Stimulated activated naive CD8-positive, alpha-beta T cell treated with anti-CD3 and anti-CD28 coated beads, Interleukin-15, Interleukin-2, amounts not matched to agents 100 ng/mL and 50 ng/mL, for 24 hours (primary cell): ENCODE measurements around the gene PCDHB9.
A peak's percentile ranks its signal among the peaks of the same experiment; 100 is the strongest.
"Not testable (repeated sequence)": the region's sequence is repeated elsewhere in the genome, so short reads cannot be mapped to it uniquely, and the experiment has no call there.

ENCODE experiments used
- H3K27ac Mint-ChIP-seq: one replicate; pipeline ENCODE4 v1.8.0; 2021; ENCODE audit warnings: mild to moderate bottlenecking, mixed read lengths
- H3K27me3 Mint-ChIP-seq: one replicate; pipeline ENCODE4 v1.8.0; 2021; ENCODE audit warnings: mixed read lengths
- H3K36me3 Mint-ChIP-seq: one replicate; pipeline ENCODE4 v1.8.0; 2021; ENCODE audit warnings: low read depth, mixed read lengths
- H3K4me1 Mint-ChIP-seq: one replicate; pipeline ENCODE4 v1.8.0; 2021; ENCODE audit warnings: low read depth, mixed read lengths
- H3K4me3 Mint-ChIP-seq: one replicate; pipeline ENCODE4 v1.8.0; 2021; ENCODE audit warnings: mild to moderate bottlenecking, mixed read lengths
- H3K9me3 Mint-ChIP-seq: one replicate; pipeline ENCODE4 v1.8.0; 2021; ENCODE audit warnings: mixed read lengths

Gene PCDHB9

DNA sequence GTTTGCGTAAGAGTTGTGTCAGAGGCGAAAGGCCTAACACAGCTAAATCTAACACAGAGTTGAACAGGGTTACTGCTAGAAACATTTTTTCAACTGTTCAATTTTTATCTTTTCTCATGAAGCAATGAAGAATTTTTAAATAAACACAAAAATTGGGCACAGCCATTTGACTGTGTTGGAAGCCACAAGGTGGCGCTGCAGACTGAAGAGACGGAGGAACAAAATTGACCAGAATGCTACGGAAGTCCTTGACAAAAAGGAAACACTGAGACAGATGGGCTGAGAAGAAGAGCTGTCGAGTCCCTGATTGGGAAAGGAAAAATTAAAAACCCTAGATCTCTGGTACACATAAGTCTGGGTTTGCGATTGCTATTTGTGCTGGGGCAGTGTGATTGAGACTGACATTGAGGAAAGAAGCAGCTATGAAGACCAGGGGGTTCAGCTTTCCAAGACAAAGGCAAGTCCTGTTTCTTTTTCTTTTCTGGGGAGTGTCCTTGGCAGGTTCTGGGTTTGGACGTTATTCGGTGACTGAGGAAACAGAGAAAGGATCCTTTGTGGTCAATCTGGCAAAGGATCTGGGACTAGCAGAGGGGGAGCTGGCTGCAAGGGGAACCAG, at the start of gene PCDHB9:
PCDHB9 (plus strand) TSS at position 265 of the 616 bp plus-strand sequence; CDS start at position 423, 158 bp downstream.
- Mint-ChIP-seq H3K27me3 (peaks cover 75% of the 10 kb centered on the region), H3K27ac (no peak within 1 kb of the TSS), H3K36me3 (peaks cover 19% of the 10 kb centered on the region), H3K4me3 (peak within 1 kb of the TSS; percentile 24), H3K9me3 (peaks cover 28% of the 10 kb centered on the region), H3K4me1 (no peaks in the 10 kb centered on the region)

DNA sequence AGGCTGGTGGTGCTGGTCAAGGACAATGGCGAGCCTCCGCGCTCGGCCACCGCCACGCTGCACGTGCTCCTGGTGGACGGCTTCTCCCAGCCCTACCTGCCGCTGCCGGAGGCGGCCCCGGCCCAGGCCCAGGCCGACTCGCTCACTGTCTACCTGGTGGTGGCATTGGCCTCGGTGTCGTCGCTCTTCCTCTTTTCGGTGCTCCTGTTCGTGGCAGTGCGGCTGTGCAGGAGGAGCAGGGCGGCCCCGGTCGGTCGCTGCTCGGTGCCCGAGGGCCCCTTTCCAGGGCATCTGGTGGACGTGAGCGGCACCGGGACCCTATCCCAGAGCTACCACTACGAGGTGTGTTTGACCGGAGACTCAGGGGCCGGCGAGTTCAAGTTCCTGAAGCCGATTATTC, 49.6 kb upstream of the PCDHB9 start:
- H3K4me1 Mint-ChIP-seq, H3K4me3 Mint-ChIP-seq, H3K27ac Mint-ChIP-seq, H3K36me3 Mint-ChIP-seq: not testable (repeated sequence)
- peaks cover 28% of the 10 kb centered on the region for H3K9me3 Mint-ChIP-seq
- peaks cover 28% of the 10 kb centered on the region for H3K27me3 Mint-ChIP-seq

DNA sequence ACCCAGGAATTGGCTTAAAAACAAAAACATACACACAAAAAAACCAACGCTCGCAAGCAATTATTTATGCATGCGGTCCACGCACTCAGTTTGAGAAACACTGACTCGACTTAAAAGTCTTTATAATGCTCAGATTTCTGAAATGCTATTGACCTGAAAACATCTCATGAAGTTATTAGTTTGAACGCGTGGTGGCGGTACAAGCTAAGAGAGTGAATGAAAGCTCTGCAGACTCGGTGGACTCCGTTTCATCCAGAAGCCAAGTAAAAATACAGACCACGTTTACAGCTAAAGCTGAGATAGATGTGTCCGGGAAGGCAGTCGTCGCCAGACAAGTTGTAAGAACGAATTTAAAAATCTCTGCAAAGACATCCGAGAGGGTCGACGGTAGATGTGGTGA, 37.1 kb upstream of the PCDHB9 start, which contains the start of gene PCDHB6:
PCDHB6 (plus strand) TSS at position 246 of the 400 bp plus-strand sequence. CDS start 201 bp downstream, outside the sequence.
- Mint-ChIP-seq H3K9me3 (peaks cover 13% of the 10 kb centered on the region), H3K36me3 (peaks cover 4% of the 10 kb centered on the region), H3K4me1 (no peaks in the 10 kb centered on the region), H3K27me3 (peaks cover 45% of the 10 kb centered on the region), H3K27ac (no peak within 1 kb of the TSS), H3K4me3 (no peak within 1 kb of the TSS)

DNA sequence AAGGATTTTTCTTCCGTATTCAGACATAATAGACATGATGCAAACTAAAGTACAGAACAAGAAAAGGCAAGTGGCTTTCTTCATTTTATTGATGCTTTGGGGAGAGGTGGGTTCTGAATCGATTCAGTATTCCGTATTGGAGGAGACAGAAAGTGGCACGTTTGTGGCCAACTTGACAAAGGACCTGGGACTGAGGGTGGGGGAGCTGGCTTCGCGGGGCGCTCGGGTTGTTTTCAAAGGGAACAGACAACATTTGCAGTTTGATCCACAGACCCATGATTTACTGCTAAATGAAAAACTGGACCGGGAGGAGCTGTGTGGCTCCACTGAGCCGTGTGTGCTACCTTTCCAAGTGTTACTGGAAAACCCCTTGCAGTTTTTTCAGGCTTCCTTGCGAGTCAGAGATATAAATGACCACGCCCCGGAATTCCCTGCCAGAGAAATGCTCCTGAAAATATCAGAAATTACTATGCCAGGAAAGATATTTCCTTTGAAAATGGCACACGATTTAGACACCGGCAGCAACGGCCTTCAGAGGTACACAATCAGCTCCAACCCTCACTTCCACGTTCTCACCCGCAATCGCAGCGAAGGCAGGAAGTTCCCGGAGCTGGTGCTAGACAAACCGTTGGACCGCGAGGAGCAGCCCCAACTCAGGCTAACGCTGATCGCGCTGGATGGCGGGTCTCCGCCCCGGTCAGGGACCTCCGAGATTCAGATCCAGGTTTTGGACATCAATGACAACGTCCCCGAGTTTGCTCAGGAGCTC, 36.6 kb upstream of the PCDHB9 start:
- Mint-ChIP-seq H3K4me1 (no peaks in the 10 kb centered on the region), H3K36me3 (peaks cover 4% of the 10 kb centered on the region), H3K4me3 (no peak overlapping the region), H3K27ac (no peak overlapping the region), H3K9me3 (peaks cover 13% of the 10 kb centered on the region), H3K27me3 (peaks cover 46% of the 10 kb centered on the region)

DNA sequence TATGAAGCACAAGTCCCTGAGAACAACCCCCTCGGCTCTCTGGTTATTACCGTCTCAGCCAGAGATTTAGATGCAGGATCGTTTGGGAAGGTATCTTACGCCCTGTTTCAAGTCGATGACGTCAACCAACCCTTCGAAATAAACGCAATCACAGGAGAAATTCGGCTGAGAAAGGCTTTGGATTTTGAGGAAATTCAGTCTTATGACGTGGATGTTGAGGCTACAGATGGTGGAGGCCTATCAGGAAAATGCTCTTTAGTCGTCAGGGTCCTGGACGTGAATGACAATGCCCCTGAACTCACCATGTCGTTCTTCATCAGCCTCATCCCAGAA, 36.0 kb upstream of the PCDHB9 start:
- peaks cover 14% of the 10 kb centered on the region for H3K9me3 Mint-ChIP-seq
- H3K27ac Mint-ChIP-seq: no peak overlapping the region
- no peaks in the 10 kb centered on the region for H3K4me1 Mint-ChIP-seq
- peaks cover 4% of the 10 kb centered on the region for H3K36me3 Mint-ChIP-seq
- no peak overlapping the region for H3K4me3 Mint-ChIP-seq
- peaks cover 52% of the 10 kb centered on the region for H3K27me3 Mint-ChIP-seq

DNA sequence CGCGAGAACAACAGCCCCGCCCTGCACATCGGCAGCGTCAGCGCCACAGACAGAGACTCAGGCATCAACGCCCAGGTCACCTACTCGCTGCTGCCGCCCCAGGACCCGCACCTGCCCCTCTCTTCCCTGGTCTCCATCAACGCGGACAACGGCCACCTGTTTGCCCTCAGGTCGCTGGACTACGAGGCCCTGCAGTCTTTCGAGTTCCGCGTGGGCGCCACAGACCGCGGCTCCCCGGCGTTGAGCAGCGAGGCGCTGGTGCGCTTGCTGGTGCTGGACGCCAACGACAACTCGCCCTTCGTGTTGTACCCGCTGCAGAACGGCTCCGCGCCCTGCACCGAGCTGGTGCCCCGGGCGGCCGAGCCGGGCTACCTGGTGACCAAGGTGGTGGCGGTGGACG, 35.3 kb upstream of the PCDHB9 start:
- peaks cover 58% of the 10 kb centered on the region for H3K27me3 Mint-ChIP-seq
- not testable (repeated sequence) for H3K4me3 Mint-ChIP-seq, H3K36me3 Mint-ChIP-seq, H3K27ac Mint-ChIP-seq, H3K4me1 Mint-ChIP-seq
- H3K9me3 Mint-ChIP-seq: peaks cover 19% of the 10 kb centered on the region

DNA sequence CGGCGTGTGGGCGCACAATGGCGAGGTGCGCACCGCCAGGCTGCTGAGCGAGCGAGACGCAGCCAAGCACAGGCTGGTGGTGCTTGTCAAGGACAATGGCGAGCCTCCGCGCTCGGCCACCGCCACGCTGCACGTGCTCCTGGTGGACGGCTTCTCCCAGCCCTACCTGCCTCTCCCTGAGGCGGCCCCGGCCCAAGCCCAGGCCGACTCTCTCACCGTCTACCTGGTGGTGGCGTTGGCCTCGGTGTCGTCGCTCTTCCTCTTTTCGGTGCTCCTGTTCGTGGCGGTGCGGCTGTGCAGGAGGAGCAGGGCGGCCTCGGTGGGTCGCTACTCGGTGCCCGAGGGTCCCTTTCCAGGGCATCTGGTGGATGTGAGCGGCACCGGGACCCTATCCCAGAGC, 34.9 kb upstream of the PCDHB9 start:
- Mint-ChIP-seq H3K36me3 (peaks cover 11% of the 10 kb centered on the region), H3K27me3 (peaks cover 63% of the 10 kb centered on the region), H3K9me3 (peaks cover 24% of the 10 kb centered on the region)
- not testable (repeated sequence) for H3K27ac Mint-ChIP-seq, H3K4me3 Mint-ChIP-seq, H3K4me1 Mint-ChIP-seq

DNA sequence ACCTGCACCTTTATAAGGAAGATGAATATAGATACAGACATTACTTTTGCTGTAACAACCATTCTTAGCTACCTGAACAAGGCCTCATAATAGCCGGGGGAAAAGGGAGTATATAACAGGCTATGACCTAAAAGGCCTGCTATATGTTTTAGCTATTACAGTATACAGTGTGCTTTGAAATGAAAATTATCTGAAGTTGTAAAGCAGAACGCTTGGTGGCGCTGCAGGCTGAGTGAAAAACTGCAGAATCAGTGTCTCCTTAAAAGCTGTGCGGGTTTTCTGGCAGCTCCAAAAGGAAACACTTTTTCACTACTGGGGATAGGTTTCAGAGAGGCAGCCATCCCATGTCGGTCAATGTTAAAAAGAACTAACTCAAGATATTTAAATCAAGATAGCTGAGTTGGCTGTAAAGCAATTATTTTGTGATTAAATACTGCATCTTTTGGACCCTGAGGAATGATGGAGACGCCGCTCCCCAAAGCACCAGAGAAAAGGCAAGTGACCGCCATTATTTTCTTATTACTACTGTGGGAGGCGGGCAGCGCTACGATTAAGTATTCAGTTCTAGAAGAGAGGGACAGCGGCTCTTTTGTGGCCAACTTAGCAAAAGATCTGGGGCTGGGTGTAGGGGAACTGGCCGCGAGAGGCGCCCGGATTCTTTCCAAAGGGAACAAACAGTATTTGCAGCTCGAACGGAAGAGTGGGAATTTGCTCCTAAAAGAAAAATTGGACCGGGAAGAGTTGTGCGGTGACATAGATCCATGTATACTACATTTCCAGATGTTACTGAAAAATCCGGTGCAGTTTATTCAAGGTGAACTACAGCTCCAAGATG, 31.2 kb upstream of the PCDHB9 start:
- Mint-ChIP-seq H3K27me3 (peaks cover 56% of the 10 kb centered on the region), H3K36me3 (peaks cover 7% of the 10 kb centered on the region), H3K4me1 (no peaks in the 10 kb centered on the region), H3K4me3 (no peak overlapping the region), H3K9me3 (peaks cover 23% of the 10 kb centered on the region), H3K27ac (no peak overlapping the region)

DNA sequence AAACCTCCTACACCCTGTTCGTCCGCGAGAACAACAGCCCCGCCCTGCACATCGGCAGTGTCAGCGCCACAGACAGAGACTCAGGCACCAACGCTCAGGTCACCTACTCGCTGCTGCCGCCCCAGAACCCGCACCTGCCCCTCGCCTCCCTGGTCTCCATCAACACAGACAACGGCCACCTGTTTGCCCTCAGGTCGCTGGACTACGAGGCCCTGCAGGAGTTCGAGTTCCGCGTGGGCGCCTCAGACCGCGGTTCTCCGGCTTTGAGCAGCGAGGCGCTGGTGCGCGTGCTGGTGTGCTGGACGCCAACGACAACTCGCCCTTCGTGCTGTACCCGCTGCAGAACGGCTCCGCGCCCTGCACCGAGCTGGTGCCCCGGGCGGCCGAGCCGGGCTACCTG, 29.6 kb upstream of the PCDHB9 start:
- not testable (repeated sequence) for H3K27ac Mint-ChIP-seq, H3K4me3 Mint-ChIP-seq, H3K4me1 Mint-ChIP-seq, H3K36me3 Mint-ChIP-seq
- Mint-ChIP-seq H3K27me3 (peaks cover 47% of the 10 kb centered on the region), H3K9me3 (peaks cover 19% of the 10 kb centered on the region)

DNA sequence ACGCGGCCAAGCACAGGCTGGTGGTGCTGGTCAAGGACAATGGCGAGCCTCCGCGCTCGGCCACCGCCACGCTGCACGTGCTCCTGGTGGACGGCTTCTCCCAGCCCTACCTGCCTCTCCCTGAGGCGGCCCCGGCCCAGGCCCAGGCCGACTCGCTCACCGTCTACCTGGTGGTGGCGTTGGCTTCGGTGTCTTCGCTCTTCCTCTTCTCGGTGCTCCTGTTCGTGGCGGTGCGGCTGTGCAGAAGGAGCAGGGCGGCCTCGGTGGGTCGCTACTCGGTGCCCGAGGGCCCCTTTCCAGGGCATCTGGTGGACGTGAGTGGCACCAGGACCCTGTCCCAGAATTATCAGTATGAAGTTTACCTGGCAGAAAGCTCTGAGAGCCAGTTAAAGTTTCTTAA, 29.1 kb upstream of the PCDHB9 start:
- H3K27me3 Mint-ChIP-seq: peaks cover 41% of the 10 kb centered on the region
- not testable (repeated sequence) for H3K4me1 Mint-ChIP-seq, H3K36me3 Mint-ChIP-seq, H3K27ac Mint-ChIP-seq, H3K4me3 Mint-ChIP-seq
- H3K9me3 Mint-ChIP-seq: peaks cover 20% of the 10 kb centered on the region

DNA sequence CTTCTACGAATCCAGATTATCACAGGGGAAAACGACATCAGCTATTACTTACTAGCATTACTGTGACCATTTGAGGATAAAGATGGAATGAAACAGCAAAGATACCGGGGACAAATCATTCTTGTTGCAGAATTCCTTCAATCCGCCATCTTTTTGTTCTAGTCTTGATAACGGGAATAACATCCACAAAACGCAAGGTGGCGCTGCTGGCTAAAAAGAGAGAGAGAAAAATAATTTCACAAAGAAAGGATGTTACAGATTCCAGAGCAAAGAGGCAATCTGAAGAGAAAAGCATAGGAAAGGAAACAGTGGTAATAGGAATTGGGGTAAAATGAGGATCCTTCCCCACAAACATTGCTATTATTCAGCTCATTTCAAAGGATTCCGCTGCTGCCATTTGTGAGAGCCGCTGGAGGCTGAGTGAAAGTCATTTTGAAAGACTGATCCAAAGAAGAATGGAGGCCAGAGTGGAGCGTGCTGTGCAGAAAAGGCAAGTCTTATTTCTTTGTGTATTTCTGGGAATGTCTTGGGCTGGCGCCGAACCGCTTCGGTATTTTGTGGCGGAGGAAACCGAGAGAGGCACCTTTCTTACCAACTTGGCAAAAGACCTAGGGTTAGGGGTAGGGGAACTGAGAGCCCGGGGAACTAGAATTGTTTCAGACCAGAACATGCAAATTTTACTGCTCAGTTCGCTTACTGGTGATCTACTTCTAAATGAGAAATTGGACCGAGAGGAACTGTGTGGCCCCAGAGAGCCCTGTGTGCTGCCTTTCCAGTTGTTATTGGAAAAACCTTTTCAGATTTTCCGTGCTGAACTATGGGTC, 14.4 kb upstream of the PCDHB9 start, which contains the start of gene PCDHB7:
PCDHB7 (plus strand) TSS at position 264 of the 824 bp plus-strand sequence; CDS start at position 456, 192 bp downstream.
- H3K4me3 Mint-ChIP-seq: no peak within 1 kb of the TSS
- H3K27me3 Mint-ChIP-seq: peaks cover 49% of the 10 kb centered on the region
- H3K36me3 Mint-ChIP-seq: peaks cover 3% of the 10 kb centered on the region
- peaks cover 14% of the 10 kb centered on the region for H3K9me3 Mint-ChIP-seq
- H3K27ac Mint-ChIP-seq: no peak within 1 kb of the TSS
- no peaks in the 10 kb centered on the region for H3K4me1 Mint-ChIP-seq

DNA sequence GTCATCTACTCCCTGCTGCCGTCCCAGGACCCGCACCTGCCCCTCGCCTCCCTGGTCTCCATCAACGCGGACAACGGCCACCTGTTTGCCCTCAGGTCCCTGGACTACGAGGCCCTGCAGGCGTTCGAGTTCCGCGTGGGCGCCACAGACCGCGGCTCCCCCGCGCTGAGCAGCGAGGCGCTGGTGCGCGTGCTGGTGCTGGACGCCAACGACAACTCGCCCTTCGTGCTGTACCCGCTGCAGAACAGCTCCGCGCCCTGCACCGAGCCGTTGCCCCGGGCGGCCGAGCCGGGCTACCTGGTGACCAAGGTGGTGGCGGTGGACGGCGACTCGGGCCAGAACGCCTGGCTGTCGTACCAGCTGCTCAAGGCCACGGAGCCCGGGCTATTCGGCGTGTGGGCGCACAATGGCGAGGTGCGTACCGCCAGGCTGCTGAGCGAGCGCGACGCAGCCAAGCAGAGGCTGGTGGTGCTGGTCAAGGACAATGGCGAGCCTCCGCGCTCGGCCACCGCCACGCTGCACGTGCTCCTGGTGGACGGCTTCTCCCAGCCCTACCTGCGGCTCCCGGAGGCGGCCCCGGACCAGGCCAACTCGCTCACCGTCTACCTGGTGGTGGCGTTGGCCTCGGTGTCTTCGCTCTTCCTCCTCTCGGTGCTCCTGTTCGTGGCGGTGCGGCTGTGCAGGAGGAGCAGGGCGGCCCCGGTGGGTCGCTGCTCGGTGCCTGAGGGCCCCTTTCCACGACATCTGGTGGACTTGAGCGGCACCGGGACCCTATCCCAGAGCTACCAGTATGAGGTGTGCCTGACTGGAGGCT, 12.5 kb upstream of the PCDHB9 start:
- Mint-ChIP-seq H3K27me3 (peaks cover 37% of the 10 kb centered on the region), H3K9me3 (peaks cover 14% of the 10 kb centered on the region)
- not testable (repeated sequence) for H3K4me3 Mint-ChIP-seq

DNA sequence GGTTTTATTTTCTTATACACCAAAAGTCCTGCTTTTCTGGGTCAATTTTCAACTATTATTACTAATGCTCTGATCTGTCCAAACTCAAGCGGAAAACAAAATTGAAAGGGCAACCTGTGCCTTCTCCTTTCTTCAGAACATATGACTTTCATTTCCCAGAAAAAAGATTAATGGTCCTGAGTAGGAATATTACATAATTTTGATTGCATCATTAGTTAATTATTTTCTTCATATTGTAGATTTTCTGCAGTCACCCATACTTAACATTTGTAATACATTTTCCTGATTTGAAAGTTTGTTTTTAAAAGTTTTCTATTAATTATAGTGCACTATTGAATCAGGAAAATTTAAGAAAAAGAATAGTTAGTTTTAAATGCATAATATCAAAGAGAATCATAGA, 11.0 kb upstream of the PCDHB9 start:
- H3K9me3 Mint-ChIP-seq: peaks cover 14% of the 10 kb centered on the region
- no peak overlapping the region for H3K4me3 Mint-ChIP-seq
- peaks cover 32% of the 10 kb centered on the region for H3K27me3 Mint-ChIP-seq
- H3K36me3 Mint-ChIP-seq: peaks cover 7% of the 10 kb centered on the region
- H3K4me1 Mint-ChIP-seq: no peaks in the 10 kb centered on the region
- no peak overlapping the region for H3K27ac Mint-ChIP-seq

More for the DNA sequence above, 12.5 kb upstream of the PCDHB9 start:
- not testable (repeated sequence) for H3K4me1 Mint-ChIP-seq, H3K36me3 Mint-ChIP-seq, H3K27ac Mint-ChIP-seq
